Fibroblast of upper back skin (primary cell): Measurements from ENCODE around the gene TRIOBP.

Source experiments
- DNase-seq: peaks from one replicate; pipeline ENCODE4 v3.0.0-alpha.2; 2013

The TRIOBP gene

GRCh38 chr22:37731804-37732471 lies 35.1 kb downstream of the TRIOBP start:
- DNase-seq, result no peak

- DNase-seq, result no peak
Observed at GRCh38 chr22:37732699-37733607, 36.1 kb downstream of the TRIOBP start.

- DNase-seq, result no peak
Observed at GRCh38 chr22:37733625-37734401, 37.0 kb downstream of the TRIOBP start.

- no peak for DNase-seq
Observed at GRCh38 chr22:37734402-37734700, 37.5 kb downstream of the TRIOBP start.

GRCh38 chr22:37734964-37735451 lies 38.2 kb downstream of the TRIOBP start:
- DNase-seq, result no peak

GRCh38 chr22:37739035-37739434 lies 42.2 kb downstream of the TRIOBP start:
- DNase-seq, result peak; percentile 58

- DNase-seq, result no peak
Observed at GRCh38 chr22:37739611-37740049, 42.8 kb downstream of the TRIOBP start.

GRCh38 chr22:37740455-37741311 lies 43.8 kb downstream of the TRIOBP start:
- peak; percentile 26 for DNase-seq

GRCh38 chr22:37741312-37741795 lies 44.5 kb downstream of the TRIOBP start:
- DNase-seq, result peak; percentile 98

- peak; percentile 91 for DNase-seq
Observed at GRCh38 chr22:37742376-37743171, 45.7 kb downstream of the TRIOBP start.

GRCh38 chr22:37744589-37744988 lies 47.7 kb downstream of the TRIOBP start:
- DNase-seq, result no peak

- DNase-seq, result peak; percentile 89
Observed at GRCh38 chr22:37745548-37746365, 48.9 kb downstream of the TRIOBP start.

GRCh38 chr22:37746366-37747079 lies 49.7 kb downstream of the TRIOBP start:
- DNase-seq, result no peak

GRCh38 chr22:37747080-37747714 lies 50.3 kb downstream of the TRIOBP start:
- no peak for DNase-seq

GRCh38 chr22:37747715-37748100 lies 50.9 kb downstream of the TRIOBP start:
- no peak for DNase-seq

GRCh38 chr22:37748659-37749058 lies 51.8 kb downstream of the TRIOBP start:
- DNase-seq, result no peak

- no peak for DNase-seq
Observed at GRCh38 chr22:37749226-37749625, 52.4 kb downstream of the TRIOBP start.

- peak; percentile 45 for DNase-seq
Observed at GRCh38 chr22:37749831-37750595, 53.2 kb downstream of the TRIOBP start.
